ENCODE results near the gene CYFIP1. TPM values are rescaled to one million over a fixed set of nuclear protein-coding genes. Genes with fewer than 3 reads are reported as not detected.

CYFIP1 gene
- polyA plus RNA-seq, 3 donors from 2014 or later: 3.4 to 5.6 (median 3.7) TPM

GRCh38 chr15:22878103-22878502 is 102.1 kb downstream of the CYFIP1 start:
- Mint-ChIP-seq H3K27ac (no peak overlapping the region), H3K4me3 (no peak overlapping the region), H3K9me3 (peaks cover 0 to 1% (median 0%) of the 10 kb centered on the region in 6 donors), H3K27me3 (ENCODE audit: low read depth in 3 of 3) (peaks cover 0 to 4% (median 3%) of the 10 kb centered on the region in 3 donors), H3K36me3 (peaks cover 0 to 8% (median 4%) of the 10 kb centered on the region in 3 donors), H3K4me1 (no peaks in the 10 kb centered on the region)
- no peak for DNase-seq

- H3K27me3 Mint-ChIP-seq (ENCODE audit: low read depth in 3 of 3): peaks cover 0 to 4% (median 3%) of the 10 kb centered on the region in 3 donors
- DNase-seq: no peak
- H3K9me3 Mint-ChIP-seq: peaks cover 0 to 1% (median 0%) of the 10 kb centered on the region in 6 donors
- no peak overlapping the region for H3K4me3 Mint-ChIP-seq
- peaks cover 0 to 8% (median 4%) of the 10 kb centered on the region in 3 donors for H3K36me3 Mint-ChIP-seq
- H3K4me1 Mint-ChIP-seq: no peaks in the 10 kb centered on the region
- H3K27ac Mint-ChIP-seq: no peak overlapping the region
These were observed 102.6 kb downstream of the CYFIP1 start for GRCh38 chr15:22877607-22878006.

DNA sequence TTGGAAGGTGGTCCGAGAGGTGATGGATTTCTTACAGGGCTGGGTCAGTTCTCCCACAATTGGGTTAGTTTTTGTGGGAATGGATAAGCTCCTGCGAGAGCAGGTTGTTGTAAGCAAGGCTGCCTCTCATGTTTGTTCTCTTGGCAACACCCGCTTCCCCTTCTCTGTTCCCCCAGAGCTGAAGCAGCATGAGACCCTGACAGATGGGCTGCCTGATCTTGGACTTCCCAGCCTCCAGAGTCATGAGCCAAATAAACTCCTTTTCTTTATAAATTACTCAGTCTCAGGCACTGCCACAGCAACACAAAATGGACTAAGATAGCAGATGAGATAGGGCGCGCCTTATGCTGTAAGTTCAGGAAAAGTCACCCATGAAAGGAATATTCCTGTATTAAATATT is 103.1 kb downstream of the CYFIP1 start:
- H3K36me3 Mint-ChIP-seq: peaks cover 0 to 8% (median 4%) of the 10 kb centered on the region in 3 donors
- no peak overlapping the region for H3K4me3 Mint-ChIP-seq
- H3K27me3 Mint-ChIP-seq (ENCODE audit: low read depth in 3 of 3): peaks cover 0 to 4% (median 3%) of the 10 kb centered on the region in 3 donors
- no peaks in the 10 kb centered on the region for H3K4me1 Mint-ChIP-seq
- H3K27ac Mint-ChIP-seq: no peak overlapping the region
- H3K9me3 Mint-ChIP-seq: peaks cover 0 to 1% (median 0%) of the 10 kb centered on the region in 6 donors
- DNase-seq: no peak

- peaks cover 0 to 4% (median 4%) of the 10 kb centered on the region in 3 donors for H3K36me3 Mint-ChIP-seq
- no peak for DNase-seq
- peaks cover 0 to 1% (median 0%) of the 10 kb centered on the region in 6 donors for H3K9me3 Mint-ChIP-seq
- peaks cover 0 to 3% (median 0%) of the 10 kb centered on the region in 3 donors for H3K27me3 Mint-ChIP-seq (ENCODE audit: low read depth in 3 of 3)
- no peak overlapping the region for H3K4me3 Mint-ChIP-seq
- no peak overlapping the region for H3K27ac Mint-ChIP-seq
- H3K4me1 Mint-ChIP-seq: no peaks in the 10 kb centered on the region
These were observed 105.2 kb downstream of the CYFIP1 start for GRCh38 chr15:22874966-22875365.

DNA sequence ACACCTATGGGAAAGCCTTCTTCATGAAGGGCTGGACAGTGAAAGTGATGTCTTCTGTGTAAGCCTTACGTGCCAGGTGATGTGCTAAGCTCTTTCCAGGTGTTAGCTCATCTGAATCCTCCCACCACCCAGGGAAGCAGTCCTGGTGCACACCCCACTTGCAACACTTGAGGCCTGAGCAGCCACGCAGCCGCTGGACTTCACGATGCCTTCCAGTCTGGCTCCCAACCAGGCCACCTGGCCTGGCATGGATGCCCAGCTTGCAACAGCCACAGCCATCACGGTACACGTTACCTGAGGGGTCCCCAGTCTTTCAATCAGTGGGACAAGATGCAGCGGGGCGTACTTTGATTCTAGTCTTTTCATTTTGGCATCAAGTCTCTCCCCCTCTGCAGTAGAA is 105.9 kb downstream of the CYFIP1 start:
- H3K36me3 Mint-ChIP-seq: peaks cover 0 to 7% (median 7%) of the 10 kb centered on the region in 3 donors
- peaks cover 0 to 1% (median 0%) of the 10 kb centered on the region in 6 donors for H3K9me3 Mint-ChIP-seq
- no peak overlapping the region for H3K4me3 Mint-ChIP-seq
- no peaks in the 10 kb centered on the region for H3K4me1 Mint-ChIP-seq
- H3K27ac Mint-ChIP-seq: no peak overlapping the region
- peaks cover 0 to 3% (median 0%) of the 10 kb centered on the region in 3 donors for H3K27me3 Mint-ChIP-seq (ENCODE audit: low read depth in 3 of 3)
- DNase-seq: no peak

DNA sequence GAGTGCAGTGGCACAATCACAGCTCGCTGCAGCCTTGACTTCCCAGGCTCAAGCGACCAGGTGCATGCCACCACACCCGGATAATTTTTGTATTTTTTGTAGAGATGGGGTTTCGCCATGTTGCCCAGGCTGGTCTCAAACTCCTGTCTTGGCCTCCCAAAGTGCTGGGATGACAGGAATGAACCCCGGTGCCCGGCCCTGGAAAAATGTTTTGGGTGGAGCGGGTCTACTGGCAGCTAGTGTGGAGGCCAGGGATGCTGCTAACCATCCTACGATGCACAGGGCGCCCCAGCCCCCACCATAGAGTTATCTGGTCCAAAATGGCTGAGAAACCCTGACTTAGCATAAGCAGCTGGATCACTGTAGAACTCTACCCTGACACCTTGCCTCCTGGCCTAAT is 106.3 kb downstream of the CYFIP1 start:
- no peak overlapping the region for H3K4me3 Mint-ChIP-seq

DNA sequence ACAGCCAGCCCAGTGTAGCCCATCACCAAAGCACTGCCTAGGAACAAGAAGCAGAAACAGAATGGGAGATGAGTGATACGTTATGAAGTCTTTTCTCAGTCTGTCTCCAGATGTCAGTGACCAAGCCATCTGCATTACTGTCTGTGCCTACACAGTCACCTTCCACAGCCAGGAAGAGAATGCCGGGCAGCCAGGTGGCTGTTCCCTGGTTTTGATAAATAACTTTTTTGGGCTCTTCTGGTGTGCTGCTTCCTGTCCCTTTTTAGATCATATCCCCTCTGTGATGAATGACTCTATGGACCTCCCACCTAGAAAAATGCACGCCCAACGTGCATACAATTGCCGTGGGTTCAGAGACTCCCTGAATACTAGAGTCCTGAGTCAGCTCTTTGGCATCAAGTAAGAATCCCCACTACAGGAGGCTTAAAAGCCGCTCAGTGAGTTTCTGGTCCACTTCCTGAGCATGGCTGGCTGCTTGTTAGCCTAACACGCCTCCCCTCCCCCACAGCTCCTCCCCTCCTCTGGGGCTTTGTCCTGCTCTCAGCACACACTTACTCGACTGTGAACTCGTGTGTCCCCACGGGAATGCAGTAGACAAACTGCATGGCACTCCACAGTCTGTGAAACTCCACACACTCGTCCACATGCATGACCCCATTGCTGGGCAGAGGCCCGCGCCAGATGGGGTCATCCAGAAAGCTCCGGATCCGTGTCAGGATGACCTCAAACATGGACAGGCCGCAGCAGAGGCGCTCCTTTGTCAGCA is 107.0 kb downstream of the CYFIP1 start:
- Mint-ChIP-seq H3K36me3 (peaks cover 0 to 18% (median 8%) of the 10 kb centered on the region in 3 donors), H3K27me3 (ENCODE audit: low read depth in 3 of 3) (peaks cover 0 to 2% (median 0%) of the 10 kb centered on the region in 3 donors), H3K4me3 (no peak overlapping the region), H3K4me1 (no peaks in the 10 kb centered on the region), H3K27ac (peak overlapping the region in 1 of 6 donors; percentile 17), H3K9me3 (peaks cover 0 to 1% (median 0%) of the 10 kb centered on the region in 6 donors)
- DNase-seq: no peak

More for the DNA sequence above, 106.3 kb downstream of the CYFIP1 start:
- Mint-ChIP-seq H3K27ac (no peak overlapping the region), H3K27me3 (ENCODE audit: low read depth in 3 of 3) (peaks cover 0 to 3% (median 0%) of the 10 kb centered on the region in 3 donors), H3K36me3 (peaks cover 0 to 11% (median 8%) of the 10 kb centered on the region in 3 donors), H3K4me1 (no peaks in the 10 kb centered on the region), H3K9me3 (peaks cover 0 to 1% (median 0%) of the 10 kb centered on the region in 6 donors)
- DNase-seq: no peak

GRCh38 chr15:22871481-22872086 is 108.6 kb downstream of the CYFIP1 start:
- Mint-ChIP-seq H3K27me3 (ENCODE audit: low read depth in 3 of 3) (no peaks in the 10 kb centered on the region), H3K4me1 (peaks cover 0 to 3% of the 10 kb centered on the region in 2 donors), H3K9me3 (no peaks in the 10 kb centered on the region), H3K4me3 (no peak overlapping the region), H3K36me3 (peaks cover 3 to 26% (median 8%) of the 10 kb centered on the region in 3 donors), H3K27ac (peak overlapping the region in 1 of 6 donors; percentile 30)
- DNase-seq: no peak

DNA sequence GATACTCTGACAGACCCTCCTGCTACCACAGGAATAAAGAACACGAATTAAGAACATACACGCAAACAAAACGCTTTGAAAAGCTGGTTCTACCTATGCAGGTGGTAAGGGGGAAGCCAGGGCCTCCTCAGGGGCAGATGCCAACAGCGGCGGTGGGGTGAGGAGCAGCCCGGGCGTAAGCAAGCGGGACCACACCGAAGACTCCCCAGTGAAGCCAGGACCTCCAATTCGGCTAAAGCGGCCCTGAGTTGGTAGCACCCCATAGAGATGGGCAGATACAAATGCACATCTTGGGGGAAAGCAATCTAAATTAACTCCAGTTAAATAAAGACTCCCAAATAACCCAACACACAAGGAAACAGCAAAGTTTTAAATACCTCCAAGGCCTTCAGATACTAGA is 109.3 kb downstream of the CYFIP1 start:
- Mint-ChIP-seq H3K4me3 (no peak overlapping the region), H3K27me3 (ENCODE audit: low read depth in 3 of 3) (no peaks in the 10 kb centered on the region), H3K36me3 (peaks cover 7 to 30% (median 10%) of the 10 kb centered on the region in 3 donors), H3K9me3 (no peaks in the 10 kb centered on the region), H3K4me1 (peaks cover 3 to 10% of the 10 kb centered on the region in 2 donors), H3K27ac (peak overlapping the region in 1 of 6 donors; percentile 4)
- DNase-seq: no peak

DNA sequence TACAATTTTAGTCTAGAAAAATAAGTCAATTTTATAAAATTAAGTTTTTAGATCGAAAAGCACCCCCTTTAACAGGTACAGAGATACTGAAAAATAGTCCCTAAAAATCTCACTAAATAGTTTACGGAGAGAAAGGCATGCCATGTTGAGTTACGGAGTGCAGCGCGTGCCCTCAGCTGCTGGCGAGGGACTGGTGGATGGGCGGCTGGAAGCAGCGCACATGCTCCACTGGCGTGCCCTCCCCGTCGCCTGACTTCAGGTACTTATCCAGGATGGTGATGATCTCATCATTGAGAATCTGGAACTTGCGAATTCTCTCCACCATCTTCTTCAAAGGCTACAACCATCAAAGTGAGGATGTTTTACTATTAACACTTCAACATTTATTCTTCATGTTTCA is 110.3 kb downstream of the CYFIP1 start:
- Mint-ChIP-seq H3K9me3 (no peaks in the 10 kb centered on the region), H3K4me3 (no peak overlapping the region), H3K36me3 (peaks cover 10 to 34% (median 14%) of the 10 kb centered on the region in 3 donors), H3K27ac (no peak overlapping the region), H3K4me1 (peaks cover 3 to 15% of the 10 kb centered on the region in 2 donors), H3K27me3 (ENCODE audit: low read depth in 3 of 3) (no peaks in the 10 kb centered on the region)
- no peak for DNase-seq

- H3K9me3 Mint-ChIP-seq: no peaks in the 10 kb centered on the region
- DNase-seq: no peak
- H3K27ac Mint-ChIP-seq: no peak overlapping the region
- H3K36me3 Mint-ChIP-seq: peaks cover 10 to 37% (median 14%) of the 10 kb centered on the region in 3 donors
- no peaks in the 10 kb centered on the region for H3K27me3 Mint-ChIP-seq (ENCODE audit: low read depth in 3 of 3)
- H3K4me1 Mint-ChIP-seq: peaks cover 3 to 16% of the 10 kb centered on the region in 2 donors
- no peak overlapping the region for H3K4me3 Mint-ChIP-seq
These were observed 111.2 kb downstream of the CYFIP1 start for GRCh38 chr15:22868928-22869327.

DNA sequence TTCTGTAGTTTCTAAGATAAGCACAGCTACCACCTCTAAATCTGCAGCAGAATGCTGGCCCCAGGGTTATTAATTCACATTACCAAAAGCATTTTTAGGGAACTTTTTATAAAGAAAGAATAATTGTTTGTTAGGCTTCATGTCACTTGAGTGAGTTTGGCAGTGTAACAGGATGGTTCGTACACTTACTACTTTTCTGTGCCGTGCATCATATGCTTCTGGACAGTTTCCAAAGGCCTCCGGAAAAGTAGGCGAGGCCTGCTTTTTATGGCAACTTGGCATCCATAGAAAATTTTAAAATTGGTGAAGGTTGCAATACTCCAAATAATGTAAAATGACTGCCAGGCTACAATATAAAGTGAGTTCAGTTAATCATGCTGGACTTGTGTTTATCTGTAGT is 111.7 kb downstream of the CYFIP1 start:
- Mint-ChIP-seq H3K4me1 (peaks cover 5 to 20% of the 10 kb centered on the region in 2 donors), H3K4me3 (no peak overlapping the region), H3K27me3 (ENCODE audit: low read depth in 3 of 3) (no peaks in the 10 kb centered on the region), H3K27ac (no peak overlapping the region), H3K36me3 (peaks cover 14 to 41% (median 18%) of the 10 kb centered on the region in 3 donors), H3K9me3 (no peaks in the 10 kb centered on the region)
- DNase-seq: no peak

GRCh38 chr15:22867886-22868285 is 112.3 kb downstream of the CYFIP1 start:
- no peak overlapping the region for H3K27ac Mint-ChIP-seq

DNA sequence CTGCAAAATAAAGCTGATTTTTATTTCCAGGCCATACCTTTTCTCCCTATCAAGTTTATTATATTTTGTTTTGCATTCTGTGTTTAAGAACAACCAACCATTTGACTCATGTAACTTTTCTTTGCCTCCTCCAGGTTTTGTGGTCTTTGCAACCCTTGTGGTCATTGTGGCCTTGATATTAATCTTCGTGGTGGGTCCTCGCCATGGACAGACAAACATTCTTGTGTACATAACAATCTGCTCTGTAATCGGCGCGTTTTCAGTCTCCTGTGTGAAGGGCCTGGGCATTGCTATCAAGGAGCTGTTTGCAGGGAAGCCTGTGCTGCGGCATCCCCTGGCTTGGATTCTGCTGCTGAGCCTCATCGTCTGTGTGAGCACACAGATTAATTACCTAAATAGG is 114.1 kb downstream of the CYFIP1 start:
- peaks cover 5 to 23% of the 10 kb centered on the region in 2 donors for H3K4me1 Mint-ChIP-seq
- H3K36me3 Mint-ChIP-seq: peaks cover 14 to 55% (median 25%) of the 10 kb centered on the region in 3 donors
- H3K27ac Mint-ChIP-seq: peak overlapping the region; percentile 14 to 83 (median 65)
- DNase-seq: no peak
- no peak overlapping the region for H3K4me3 Mint-ChIP-seq
- H3K9me3 Mint-ChIP-seq: no peaks in the 10 kb centered on the region
- H3K27me3 Mint-ChIP-seq (ENCODE audit: low read depth in 3 of 3): no peaks in the 10 kb centered on the region

More at GRCh38 chr15:22867886-22868285, 112.3 kb downstream of the CYFIP1 start:
- Mint-ChIP-seq H3K36me3 (peaks cover 14 to 45% (median 19%) of the 10 kb centered on the region in 3 donors), H3K27me3 (ENCODE audit: low read depth in 3 of 3) (no peaks in the 10 kb centered on the region), H3K9me3 (no peaks in the 10 kb centered on the region), H3K4me1 (peaks cover 5 to 23% of the 10 kb centered on the region in 2 donors), H3K4me3 (no peak overlapping the region)
- DNase-seq: no peak

Data from immature natural killer cell (primary cell).